Common myeloid progenitor, CD34-positive (primary cell): ENCODE measurements around the gene FAM184A.

Experiments
- CTCF ChIA-PET: fragments of 350-600 bp; sonication (Branson Sonifier 250); formaldehyde crosslinking; loops from one replicate; lab custom pipeline; 2021; ENCODE audit warnings: antibody characterized with exemption; lab: Charles Lee
- POLR2A ChIA-PET: fragments of 350-600 bp; sonication (Branson Sonifier 250); formaldehyde crosslinking; loops from one replicate; lab custom pipeline; 2021; ENCODE audit warnings: antibody characterized with exemption; lab: Charles Lee
- DNase-seq, 3 donors: peaks; one replicate each; pipeline versions ENCODE4 v3.0.0 to v3.0.0-alpha.2; 2013
- H3K27ac ChIP-seq, 2 experiments: 1 replicate in 1 of 2; 2 replicates in 1 of 2; pipeline ENCODE4 v1.7.0; 2013; ENCODE audit warnings: inconsistent platforms in 2 of 2, low read length in 2 of 2, mild to moderate bottlenecking in 2 of 2, low read depth in 1 of 2, moderate library complexity in 1 of 2; ENCODE audit not compliant: severe bottlenecking in 2 of 2, insufficient read depth in 1 of 2, poor library complexity in 1 of 2
- H3K27me3 ChIP-seq, 5 experiments: replicated peaks in 2 of 5; 1 replicate in 3 of 5; 2 replicates in 2 of 5; pipeline versions ENCODE4 v1.6.1 to v1.7.0; 2013; ENCODE audit warnings: low read length in 4 of 5, mild to moderate bottlenecking in 2 of 5, moderate library complexity in 2 of 5, inconsistent platforms in 1 of 5; ENCODE audit not compliant: insufficient read depth in 5 of 5, control insufficient read depth in 4 of 5
- H3K36me3 ChIP-seq, 4 experiments: 1 replicate in 2 of 4; 2 replicates in 2 of 4; pipeline versions ENCODE4 v1.6.1 to v1.7.0; 2013; ENCODE audit warnings: low read length in 3 of 4, control low read depth in 1 of 4, mild to moderate bottlenecking in 1 of 4; ENCODE audit not compliant: control insufficient read depth in 4 of 4, insufficient read depth in 4 of 4
- H3K4me1 ChIP-seq, 4 experiments: 1 replicate in 3 of 4; 2 replicates in 1 of 4; pipeline versions ENCODE4 v1.6.1 to v1.7.1; 2013; ENCODE audit warnings: low read length in 3 of 4, mild to moderate bottlenecking in 3 of 4, control low read depth in 1 of 4, inconsistent platforms in 1 of 4, moderate library complexity in 1 of 4; ENCODE audit not compliant: control insufficient read depth in 4 of 4, insufficient read depth in 4 of 4; ENCODE audit errors: control extremely low read depth in 1 of 4
- H3K4me3 ChIP-seq, 7 experiments: 1 replicate in 4 of 7; 2 replicates in 3 of 7; pipeline versions ENCODE4 v1.5.1 to v1.7.0; 2013; ENCODE audit warnings: mild to moderate bottlenecking in 7 of 7, low read length in 6 of 7, moderate library complexity in 6 of 7, inconsistent platforms in 2 of 7, low read depth in 2 of 7, control low read depth in 1 of 7; ENCODE audit not compliant: insufficient read depth in 4 of 7, control insufficient read depth in 1 of 7; ENCODE audit errors: extremely low read depth in 1 of 7
- H3K9me3 ChIP-seq, 5 experiments: 1 replicate in 4 of 5; 2 replicates in 1 of 5; pipeline versions ENCODE4 v1.6.1 to v1.7.1; 2013; ENCODE audit warnings: low read length in 4 of 5, mild to moderate bottlenecking in 2 of 5, inconsistent platforms in 1 of 5, low read depth in 1 of 5, moderate library complexity in 1 of 5; ENCODE audit not compliant: control insufficient read depth in 4 of 5, insufficient read depth in 2 of 5; ENCODE audit errors: control extremely low read depth in 1 of 5
- WGBS: methylation state at CpG from one replicate; pipeline ENCODE4 v1.1.5; 2013; ENCODE audit not compliant: insufficient coverage; 5-methylcytosine and 5-hydroxymethylcytosine counted together

FAM184A gene

GRCh38 chr6:119112812-119113530 lies 34.5 kb upstream of the FAM184A start:
- Histone ChIP-seq H3K4me3 (no peak overlapping the region), H3K27me3 (no peaks in the 10 kb centered on the region), H3K36me3 (no peaks in the 10 kb centered on the region), H3K27ac (no peak overlapping the region), H3K4me1 (peaks cover 0 to 8% (median 6%) of the 10 kb centered on the region in 4 experiments), H3K9me3 (no peaks in the 10 kb centered on the region)
- 69% methylated on average over 4 of the region's 4 CpGs for WGBS
- ChIA-PET CTCF (interaction anchor here (0.9 to 8.8 kb wide), 3 partner anchors 9 to 147 kb away, joined by 3 to 129 read pairs (median 4); no protein-coding TSS in a partner anchor), POLR2A (interaction anchor here (0.6 kb wide), 1 partner anchor 149 kb away, joined by 3 read pairs; no protein-coding TSS in a partner anchor)
- peak in 1 of 3 donors; percentile 23 for DNase-seq

GRCh38 chr6:119110601-119111548 lies 32.4 kb upstream of the FAM184A start:
- WGBS: 61% methylated on average over 5 of the region's 8 CpGs
- Histone ChIP-seq H3K36me3 (no peaks in the 10 kb centered on the region), H3K9me3 (no peaks in the 10 kb centered on the region), H3K27me3 (no peaks in the 10 kb centered on the region), H3K27ac (no peak overlapping the region), H3K4me3 (no peak overlapping the region), H3K4me1 (peaks cover 0 to 8% (median 6%) of the 10 kb centered on the region in 4 experiments)
- peak; percentile 62 to 80 (median 72) for DNase-seq
- CTCF ChIA-PET: interaction anchor here (0.7 to 8.8 kb wide), 16 partner anchors 8 to 826 kb away, joined by 3 to 129 read pairs (median 4); partner anchors contain the start of gene FAM184A
- POLR2A ChIA-PET: interaction anchor here (0.6 kb wide), 1 partner anchor 115 kb away, joined by 3 read pairs; no protein-coding TSS in a partner anchor

DNA sequence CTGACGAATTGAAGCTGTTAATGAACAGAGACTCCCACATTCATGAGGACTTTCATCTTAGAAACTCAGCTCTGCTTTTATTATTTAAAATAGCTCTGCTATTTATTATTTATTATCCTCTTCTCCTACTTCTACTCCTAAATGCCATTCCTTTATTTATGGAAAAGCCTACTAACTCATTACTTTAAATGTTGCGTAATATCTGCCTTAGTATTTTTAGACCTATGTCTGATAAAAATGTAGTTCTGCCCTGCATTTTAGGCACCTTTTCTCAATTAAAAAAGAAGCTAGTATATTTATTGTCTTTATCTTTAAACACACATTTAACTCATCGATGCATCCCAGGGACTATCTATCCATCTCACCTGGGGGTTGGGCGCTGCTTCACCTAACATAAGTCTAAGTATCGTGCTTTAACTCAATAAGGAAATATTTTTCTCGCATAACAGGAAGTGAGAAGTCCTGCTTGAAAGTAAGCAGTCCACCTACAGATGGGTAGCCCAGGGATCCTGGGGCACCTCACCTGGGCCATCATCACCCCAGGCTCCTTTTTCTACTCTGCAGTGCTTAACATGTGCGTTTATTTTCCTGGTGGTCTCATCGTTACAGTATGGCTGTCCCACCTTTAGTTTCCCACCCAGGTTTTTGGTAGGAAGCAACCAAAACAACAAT lies 31.3 kb upstream of the FAM184A start:
- no peaks in the 10 kb centered on the region for H3K9me3 ChIP-seq
- POLR2A ChIA-PET: interaction anchor here (0.6 kb wide), 1 partner anchor 116 kb away, joined by 3 read pairs; no protein-coding TSS in a partner anchor
- WGBS: 80% methylated on average over 5 of the region's 8 CpGs

DNA sequence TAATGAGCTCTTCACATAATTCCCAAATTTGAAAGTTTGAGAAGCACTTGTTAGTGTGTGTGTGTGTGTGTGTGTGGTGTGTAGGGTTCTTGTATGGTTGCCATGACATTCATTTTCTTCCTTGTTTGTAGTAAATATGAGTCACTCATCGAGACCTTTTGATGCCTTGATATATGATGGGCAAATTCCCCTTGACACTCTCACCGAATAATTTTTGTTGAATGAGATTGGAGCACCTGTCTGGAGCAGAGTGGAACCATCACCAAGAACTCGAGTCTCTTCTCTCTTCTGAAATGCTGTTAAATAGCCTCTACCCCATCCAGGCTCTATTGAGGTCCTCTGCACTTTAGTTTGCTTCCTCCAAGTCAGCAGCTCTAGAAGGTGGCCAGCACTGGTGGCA lies 29.6 kb upstream of the FAM184A start:
- H3K4me3 ChIP-seq: no peak overlapping the region
- DNase-seq: no peak
- no peaks in the 10 kb centered on the region for H3K36me3 ChIP-seq
- ChIA-PET CTCF (interaction anchor here (0.9 to 8.8 kb wide), 4 partner anchors 11 to 142 kb away, joined by 3 to 129 read pairs (median 4); no protein-coding TSS in a partner anchor), POLR2A (no interaction called here)
- no peaks in the 10 kb centered on the region for H3K9me3 ChIP-seq
- 80% methylated on average over 1 of the region's 3 CpGs for WGBS
- no peak overlapping the region for H3K27ac ChIP-seq
- peaks cover 0 to 5% (median 4%) of the 10 kb centered on the region in 4 experiments for H3K4me1 ChIP-seq
- H3K27me3 ChIP-seq: no peaks in the 10 kb centered on the region

More for the DNA sequence above, 31.3 kb upstream of the FAM184A start:
- no peak overlapping the region for H3K4me3 ChIP-seq
- no peaks in the 10 kb centered on the region for H3K36me3 ChIP-seq
- CTCF ChIA-PET: interaction anchor here (0.6 to 8.8 kb wide), 13 partner anchors 9 to 750 kb away, joined by 3 to 129 read pairs (median 4); partner anchors contain the start of gene FAM184A
- no peak overlapping the region for H3K27ac ChIP-seq
- no peak for DNase-seq
- no peaks in the 10 kb centered on the region for H3K27me3 ChIP-seq
- peaks cover 0 to 8% (median 6%) of the 10 kb centered on the region in 4 experiments for H3K4me1 ChIP-seq

- DNase-seq: no peak
- Histone ChIP-seq H3K4me1 (no peaks in the 10 kb centered on the region), H3K4me3 (no peak overlapping the region), H3K27ac (no peak overlapping the region), H3K27me3 (no peaks in the 10 kb centered on the region), H3K36me3 (no peaks in the 10 kb centered on the region), H3K9me3 (no peaks in the 10 kb centered on the region)
- WGBS: no CpG with 5 or more reads among the region's 5 CpGs
- ChIA-PET CTCF (interaction anchor here (8.8 kb wide), 1 partner anchor 139 kb away, joined by 129 read pairs; no protein-coding TSS in a partner anchor), POLR2A (no interaction called here)
Observed at GRCh38 chr6:119105282-119105681, 26.8 kb upstream of the FAM184A start.

DNA sequence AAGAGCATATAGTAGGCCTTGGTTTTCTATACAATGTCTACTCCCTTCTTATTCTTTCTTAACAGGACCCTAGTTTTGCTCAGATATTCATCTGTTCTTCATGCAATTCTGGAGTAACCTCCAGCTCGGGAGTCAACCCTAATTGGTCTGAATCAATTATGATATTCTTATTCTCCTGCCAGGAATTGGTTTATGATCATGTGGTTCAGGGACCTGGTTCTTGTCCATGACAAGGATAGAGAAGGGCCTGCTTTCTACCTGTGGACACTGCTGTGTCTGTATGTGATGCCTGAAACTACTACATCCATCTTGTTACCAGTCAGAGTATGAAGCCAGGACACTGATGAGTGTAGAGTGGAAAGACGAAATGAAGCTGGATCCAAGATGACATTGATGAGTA lies 24.4 kb upstream of the FAM184A start:
- DNase-seq: no peak
- Histone ChIP-seq H3K4me3 (no peak overlapping the region), H3K4me1 (no peaks in the 10 kb centered on the region), H3K27ac (no peak overlapping the region), H3K36me3 (no peaks in the 10 kb centered on the region), H3K27me3 (no peaks in the 10 kb centered on the region), H3K9me3 (no peaks in the 10 kb centered on the region)
- no CpG with 5 or more reads among the region's 2 CpGs for WGBS
- ChIA-PET POLR2A (no interaction called here), CTCF (interaction anchor here (1.5 kb wide), 1 partner anchor 141 kb away, joined by 4 read pairs; no protein-coding TSS in a partner anchor)
